ENCODE results near the gene FBXO9. TPM values are rescaled to one million over a fixed set of nuclear protein-coding genes. Genes with fewer than 3 reads are reported as not detected.

The FBXO9 gene
- total RNA-seq, 4 donors from 2014 or later, result 50.5 to 166 (median 64.2) TPM

- in situ Hi-C loops (cut with MboI; ENCODE audit: low pct_ligation_motif_present in 1 of 4, low pct_unique_long_range_greater_than_20kb in 1 of 4, low sequenced_read_pairs in 3 of 4), result no loop called here
- WGBS, 2 donors (ENCODE audit: low coverage in 1 of 2), result 92 to 96% methylated on average over 4 of the region's 4 CpGs
- DNase-seq, result no peak
- H3K9me3 ChIP-seq, result no peaks in the 10 kb centered on the region
- intact Hi-C loops (cut with DNase I; ENCODE audit: low total_unique reads), result no loop called here
- TF ChIP-seq POLR2AphosphoS5 (IDR thresholded peaks at IDR 0.05), result no peak
- no peak for TF ChIP-seq POLR2A (IDR thresholded peaks at IDR 0.05)
- no peak for TF ChIP-seq EP300 (IDR thresholded peaks at IDR 0.05; ENCODE audit: low read depth)
- TF ChIP-seq CTCF (IDR thresholded peaks at IDR 0.05), result no peak
- H3K27me3 ChIP-seq, result no peaks in the 10 kb centered on the region
- no peak overlapping the region for H3K4me3 ChIP-seq
- peaks cover 0 to 33% (median 5%) of the 10 kb centered on the region in 4 donors for H3K36me3 ChIP-seq
- H3K4me1 ChIP-seq, result peaks cover 0 to 16% (median 6%) of the 10 kb centered on the region in 4 donors
- H3K27ac ChIP-seq, result no peak overlapping the region
Measured at GRCh38 chr6:53031281-53031680, 33.9 kb upstream of the FBXO9 start.

GRCh38 chr6:53032849-53033248 lies 32.4 kb upstream of the FBXO9 start:
- Histone ChIP-seq H3K9me3 (no peaks in the 10 kb centered on the region), H3K27ac (peak overlapping the region; percentile 32 to 67 (median 61)), H3K36me3 (peaks cover 0 to 22% (median 4%) of the 10 kb centered on the region in 4 donors), H3K27me3 (no peaks in the 10 kb centered on the region), H3K4me1 (peaks cover 0 to 16% (median 6%) of the 10 kb centered on the region in 4 donors), H3K4me3 (no peak overlapping the region)
- TF ChIP-seq POLR2A (IDR thresholded peaks at IDR 0.05) (no peak), CTCF (IDR thresholded peaks at IDR 0.05) (no peak), EP300 (IDR thresholded peaks at IDR 0.05; ENCODE audit: low read depth) (no peak), POLR2AphosphoS5 (IDR thresholded peaks at IDR 0.05) (no peak)
- in situ Hi-C loops (cut with MboI; ENCODE audit: low pct_ligation_motif_present in 1 of 4, low pct_unique_long_range_greater_than_20kb in 1 of 4, low sequenced_read_pairs in 3 of 4) (no loop called here), intact Hi-C loops (cut with DNase I; ENCODE audit: low total_unique reads) (no loop called here)
- 57 to 77% methylated on average over 4 of the region's 4 CpGs for WGBS, 2 donors (ENCODE audit: low coverage in 1 of 2)
- DNase-seq, result no peak

GRCh38 chr6:53033764-53034163 lies 31.4 kb upstream of the FBXO9 start:
- Histone ChIP-seq H3K9me3 (no peaks in the 10 kb centered on the region), H3K4me1 (peaks cover 0 to 16% (median 6%) of the 10 kb centered on the region in 4 donors), H3K36me3 (peaks cover 0 to 22% (median 4%) of the 10 kb centered on the region in 4 donors), H3K4me3 (no peak overlapping the region), H3K27ac (peak overlapping the region; percentile 32 to 67 (median 61)), H3K27me3 (no peaks in the 10 kb centered on the region)
- 65 to 69% methylated on average over 3 to 4 of the region's 4 CpGs for WGBS, 2 donors (ENCODE audit: low coverage in 1 of 2)
- in situ Hi-C loops (cut with MboI; ENCODE audit: low pct_ligation_motif_present in 1 of 4, low pct_unique_long_range_greater_than_20kb in 1 of 4, low sequenced_read_pairs in 3 of 4), result no loop called here
- intact Hi-C loops (cut with DNase I; ENCODE audit: low total_unique reads), result no loop called here
- TF ChIP-seq CTCF (IDR thresholded peaks at IDR 0.05) (no peak), POLR2AphosphoS5 (IDR thresholded peaks at IDR 0.05) (peak in 1 of 3 donors; percentile 5)
- DNase-seq, result no peak

- intact Hi-C loops (cut with DNase I; ENCODE audit: low total_unique reads), result no loop called here
- TF ChIP-seq POLR2AphosphoS5 (IDR thresholded peaks at IDR 0.05), result no peak
- TF ChIP-seq EP300 (IDR thresholded peaks at IDR 0.05; ENCODE audit: low read depth), result no peak
- DNase-seq, result no peak
- in situ Hi-C loops (cut with MboI; ENCODE audit: low pct_ligation_motif_present in 1 of 4, low pct_unique_long_range_greater_than_20kb in 1 of 4, low sequenced_read_pairs in 3 of 4), result no loop called here
- H3K9me3 ChIP-seq, result no peaks in the 10 kb centered on the region
- H3K27me3 ChIP-seq, result no peaks in the 10 kb centered on the region
- peaks cover 0 to 16% (median 6%) of the 10 kb centered on the region in 4 donors for H3K4me1 ChIP-seq
- H3K36me3 ChIP-seq, result peaks cover 0 to 23% (median 2%) of the 10 kb centered on the region in 4 donors
- peak overlapping the region in 2 of 4 donors; percentile 17 to 29 for H3K27ac ChIP-seq
- WGBS, 2 donors (ENCODE audit: low coverage in 1 of 2), result 86 to 92% methylated on average over 1 to 8 of the region's 8 CpGs
- no peak overlapping the region for H3K4me3 ChIP-seq
Measured at GRCh38 chr6:53035549-53036213, 29.5 kb upstream of the FBXO9 start.

All from transverse colon (tissue), 4 donors.